Measurements from ENCODE around the gene DUSP2.
"Not testable (repeated sequence)": the region's sequence is repeated elsewhere in the genome, so short reads cannot be mapped to it uniquely, and the experiment has no call there.

The DUSP2 gene

DNA sequence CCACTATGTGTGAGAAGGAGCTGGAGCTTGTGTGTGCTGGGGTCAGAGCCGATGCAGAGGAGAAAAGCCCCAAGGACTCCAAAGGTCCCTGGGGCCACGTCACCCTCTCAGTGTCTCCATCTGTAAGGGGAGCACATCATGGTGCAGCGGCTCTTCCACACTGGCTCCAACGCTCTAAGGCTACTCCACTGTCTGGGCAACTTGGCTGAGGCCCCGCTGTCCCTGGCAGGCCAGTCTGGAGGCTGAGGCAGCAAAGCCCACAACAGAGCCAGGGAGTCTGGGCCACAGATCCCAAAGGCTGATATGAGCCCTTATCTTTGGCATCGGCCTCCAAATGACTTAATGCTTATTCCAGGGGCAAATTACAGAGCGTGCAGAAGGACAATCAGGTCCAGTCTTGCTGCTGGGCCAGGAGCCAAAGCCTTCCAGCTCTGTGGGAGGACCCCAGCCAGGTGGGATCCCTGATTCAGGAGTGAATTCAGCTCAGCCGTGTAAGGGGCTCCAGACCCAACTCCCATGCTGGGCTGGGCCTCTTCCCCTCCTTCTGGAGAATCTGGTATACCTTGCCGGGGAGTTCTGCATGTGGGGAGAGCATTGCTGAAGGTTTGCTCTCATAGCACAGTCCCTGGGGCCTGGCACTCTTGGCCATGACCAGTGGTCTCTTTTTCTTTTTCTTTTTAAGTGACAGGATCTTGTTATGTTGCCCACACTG lies 1.8 kb upstream of the DUSP2 start:
- DNase-seq, result peak; percentile 35

DNA sequence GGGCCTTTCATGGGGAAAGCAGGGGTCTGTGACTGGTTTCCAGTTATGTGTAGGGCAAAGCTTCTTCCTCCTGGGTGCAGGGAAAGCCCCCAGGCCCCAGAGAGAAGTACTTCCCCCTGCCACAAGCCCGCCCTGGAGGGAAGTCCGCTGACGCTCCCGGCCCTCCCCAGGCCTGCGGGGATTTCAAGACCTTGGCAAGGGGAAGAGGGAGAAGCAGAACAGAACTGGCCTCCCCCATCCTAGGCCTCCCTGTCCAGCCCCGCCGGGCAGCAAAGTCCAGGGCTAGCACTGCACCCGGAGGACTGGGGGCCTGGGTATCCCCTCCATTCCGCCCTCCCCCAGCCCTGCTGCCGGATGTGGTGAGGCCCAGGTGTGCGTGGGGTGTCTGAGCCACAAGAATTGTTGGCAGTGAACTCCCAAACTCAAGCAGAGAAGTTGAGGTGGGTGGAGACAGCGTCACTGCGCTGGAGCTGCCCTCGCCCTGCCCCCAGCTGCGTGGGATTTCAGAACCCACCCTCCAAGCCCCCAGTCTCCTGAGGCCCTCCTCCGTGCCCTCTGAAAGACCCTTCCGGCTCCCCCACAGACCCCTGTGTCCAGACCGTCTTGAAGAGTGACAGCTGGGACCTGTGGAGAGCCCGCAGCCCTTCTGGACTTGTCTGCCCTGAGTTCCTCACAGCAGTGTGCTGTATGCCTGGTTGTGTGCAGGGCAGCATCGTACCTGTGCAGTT lies 1.1 kb upstream of the DUSP2 start:
- no peak for DNase-seq

DNA sequence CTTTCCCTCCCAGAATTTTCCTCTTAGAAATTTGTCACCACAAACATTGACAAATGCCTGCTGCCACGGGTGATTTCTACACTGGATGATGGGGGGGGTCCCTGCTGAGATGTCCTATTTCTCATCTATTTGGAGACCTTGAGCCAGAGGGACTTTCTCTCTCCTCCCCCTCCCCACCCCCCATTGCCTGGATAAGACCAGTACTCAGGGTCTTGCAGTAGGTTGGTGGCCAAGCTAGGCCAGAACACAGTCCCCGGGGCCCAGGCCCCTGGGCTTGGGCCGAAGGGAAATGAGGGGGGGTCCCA lies 560 bp upstream of the DUSP2 start:
- DNase-seq, result no peak

- no peak for DNase-seq
These were observed 682 bp downstream of the DUSP2 start for GRCh38 chr2:96144481-96145035.

GRCh38 chr2:96143848-96144480 lies 1.3 kb downstream of the DUSP2 start:
- DNase-seq, result no peak

DNA sequence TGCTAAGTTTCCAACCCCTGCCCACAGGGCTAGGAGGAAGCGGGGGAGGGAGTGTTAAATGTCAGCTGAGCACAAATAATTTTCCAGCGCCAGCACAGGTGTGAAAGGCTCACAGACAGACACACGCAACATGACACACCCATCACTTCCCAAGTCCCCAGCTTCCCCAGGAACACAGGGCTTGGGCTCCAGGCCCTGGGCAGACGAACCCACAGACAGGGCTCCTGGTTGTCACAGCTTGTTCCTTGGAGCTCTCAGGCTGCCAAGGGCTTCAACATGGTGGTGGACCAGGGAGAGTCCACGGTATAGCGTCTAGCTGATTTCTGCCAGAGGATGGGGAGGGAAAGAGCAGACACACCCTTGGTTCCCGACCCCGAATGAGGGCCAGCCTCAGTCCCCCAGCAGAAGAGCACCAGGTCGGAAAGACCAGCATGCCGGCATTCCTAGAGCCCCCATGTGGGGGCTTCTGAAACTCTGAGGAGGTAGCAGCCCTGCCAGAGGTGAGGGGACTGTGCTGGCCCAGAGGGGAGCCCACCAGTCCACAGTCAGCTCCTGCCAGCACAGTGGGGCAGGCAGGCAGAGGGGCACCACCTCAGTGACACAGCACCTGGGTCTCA lies 1.9 kb downstream of the DUSP2 start:
- DNase-seq, result no peak

GRCh38 chr2:96142217-96143113 lies 2.8 kb downstream of the DUSP2 start:
- no peak for DNase-seq

DNA sequence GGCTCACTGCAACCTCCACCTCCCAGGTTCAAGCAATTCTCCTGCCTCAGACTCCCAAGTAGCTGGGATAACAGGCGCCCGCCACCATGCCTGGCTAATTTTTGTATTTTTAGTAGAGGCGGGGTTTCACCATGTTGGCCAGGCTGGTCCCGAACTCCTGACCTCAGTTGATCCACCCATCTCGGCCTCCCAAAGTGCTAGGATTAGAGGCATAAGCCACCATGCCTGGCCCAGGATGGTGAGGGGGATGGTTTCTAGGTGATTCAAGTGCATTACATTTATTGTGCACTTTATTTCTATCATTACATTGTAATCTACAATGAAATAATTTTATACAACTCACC lies 3.6 kb downstream of the DUSP2 start:
- DNase-seq, result not testable (repeated sequence)

DNA sequence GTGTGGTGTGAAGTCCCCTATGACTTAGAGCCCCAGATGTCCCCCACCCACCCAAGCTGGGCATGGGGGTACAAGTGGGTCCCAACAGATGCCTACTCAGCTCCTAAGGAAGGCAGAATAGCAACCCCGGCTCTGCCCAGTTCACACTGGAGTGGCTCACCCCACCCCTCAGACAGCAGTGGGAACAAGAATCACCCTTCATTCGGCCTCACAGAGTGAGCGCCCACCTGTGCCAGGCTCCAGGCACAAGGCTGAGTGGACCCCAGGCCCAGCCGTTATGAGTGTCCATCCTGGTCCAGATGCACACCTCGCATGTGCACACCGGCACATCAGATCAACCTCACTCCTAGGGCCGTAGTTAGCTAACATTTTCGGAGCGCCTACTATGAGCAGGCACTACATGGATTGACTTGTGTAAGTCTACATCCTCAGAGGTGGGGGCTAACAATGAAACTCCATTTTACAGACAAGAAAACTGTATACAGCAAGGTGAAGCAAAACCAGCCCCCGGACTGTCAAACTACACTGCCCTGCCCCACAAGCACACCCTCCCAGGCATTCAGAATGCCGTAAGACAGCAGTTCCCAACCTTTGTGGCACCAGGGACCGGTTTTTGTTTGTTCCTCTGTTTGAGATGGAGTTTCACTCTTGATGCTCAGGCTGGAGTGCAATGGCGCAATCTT lies 4.2 kb downstream of the DUSP2 start:
- DNase-seq, result no peak

DNA sequence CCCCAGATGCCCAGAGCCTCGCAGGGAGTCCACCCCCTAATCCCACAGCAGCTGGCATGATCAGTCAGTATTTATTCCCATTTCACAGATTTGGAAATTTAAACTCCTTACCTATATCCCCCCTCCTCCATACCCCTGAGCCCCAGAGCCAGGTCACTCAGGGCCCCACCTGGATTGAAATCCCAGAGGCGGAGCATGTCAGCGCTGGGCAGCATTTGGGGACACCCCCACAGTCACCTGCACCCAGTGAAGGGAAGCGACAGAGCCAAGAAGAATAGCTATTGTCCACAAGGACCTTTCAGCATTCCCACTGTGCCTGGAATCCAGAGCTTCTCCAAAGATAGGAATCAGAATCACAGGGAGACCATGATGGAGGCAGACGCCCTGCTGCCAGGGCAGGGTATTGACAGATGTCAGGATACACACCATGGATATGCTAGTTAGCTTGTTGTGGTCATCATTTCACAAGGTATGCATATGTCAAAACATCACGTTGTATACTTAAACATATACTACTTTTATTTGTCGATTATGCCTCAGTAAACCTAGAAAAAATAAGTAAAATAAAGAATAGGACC lies 6.0 kb downstream of the DUSP2 start:
- DNase-seq, result no peak

GRCh38 chr2:96138179-96139145 lies 6.8 kb downstream of the DUSP2 start, which contains the start of gene ASTL:
TSS of gene ASTL (minus strand) at chr2:96138502. CDS start at chr2:96138436, 66 bp downstream.
- DNase-seq, result peak; percentile 61

GRCh38 chr2:96137321-96138178 lies 7.7 kb downstream of the DUSP2 start:
- DNase-seq, result no peak

DNA sequence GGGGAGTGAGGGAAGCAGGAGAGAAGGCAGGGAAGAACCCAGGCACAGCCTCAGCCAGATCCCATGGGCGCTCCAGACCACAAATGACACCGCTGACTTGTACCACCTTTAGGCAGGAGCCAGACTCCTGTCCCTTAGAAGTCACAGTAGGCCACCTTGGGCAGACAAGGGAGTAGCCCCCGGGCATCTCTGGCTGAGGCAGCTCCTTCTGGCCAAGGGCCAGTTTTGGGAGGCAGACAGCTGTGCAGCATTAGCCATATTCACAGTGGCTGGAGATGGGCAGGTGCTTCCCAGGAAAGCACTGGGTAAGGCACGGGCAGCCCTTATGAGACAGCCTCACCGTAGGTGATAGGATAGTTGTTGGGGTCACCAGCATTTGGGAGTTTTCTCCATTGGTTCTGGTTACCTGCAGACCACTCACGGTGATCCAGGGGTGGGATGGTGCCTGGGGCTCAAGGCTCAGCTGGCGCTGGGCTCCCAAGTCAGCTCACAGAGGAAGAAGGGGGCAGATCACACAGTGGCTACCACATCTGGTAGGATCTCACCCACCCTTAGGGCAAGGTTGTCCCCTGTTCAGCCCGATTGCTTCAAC lies 9.0 kb downstream of the DUSP2 start:
- DNase-seq, result peak; percentile 22

GRCh38 chr2:96135621-96136020 lies 9.6 kb downstream of the DUSP2 start:
- DNase-seq, result no peak

DNA sequence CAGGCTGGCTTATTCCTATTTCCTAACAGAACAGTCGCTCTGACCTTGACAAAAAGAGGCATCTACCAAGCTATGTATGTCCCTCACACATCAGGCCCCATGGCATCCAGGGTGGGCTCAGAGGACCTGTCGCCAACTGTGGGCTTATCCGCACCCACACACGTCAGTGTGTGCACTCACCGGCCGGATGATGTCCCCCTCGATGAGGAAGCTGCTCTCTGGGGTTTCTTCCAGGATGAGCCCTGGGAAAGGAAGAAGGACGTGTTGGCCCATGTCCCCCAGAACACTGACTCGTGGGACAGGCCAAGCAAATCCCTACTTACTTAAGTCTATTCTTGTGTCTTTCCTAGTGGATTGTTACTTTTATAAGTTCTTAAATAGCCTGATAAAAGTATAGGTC lies 10.1 kb downstream of the DUSP2 start:
- DNase-seq, result no peak

DNA sequence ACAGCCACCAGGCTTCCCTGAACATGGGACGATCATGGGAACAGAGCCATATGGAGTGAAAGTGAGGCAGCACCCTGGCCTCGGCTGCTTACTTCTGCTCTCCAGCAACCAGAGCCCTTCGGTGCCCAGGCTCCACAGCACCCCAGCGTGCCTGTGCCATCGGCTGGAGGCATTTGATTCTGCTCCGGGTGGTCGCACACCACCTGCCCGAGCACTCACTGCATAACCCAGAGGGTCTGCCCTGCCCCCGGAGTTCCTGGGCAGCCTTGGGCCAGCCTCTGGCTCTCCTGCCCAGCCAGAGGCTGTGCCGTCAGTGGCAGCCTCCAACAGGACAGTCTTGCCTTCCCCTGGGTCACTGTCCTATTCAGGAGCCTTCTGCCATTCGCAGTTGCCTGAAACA lies 10.8 kb downstream of the DUSP2 start:
- DNase-seq, result no peak

GRCh38 chr2:96131813-96132745 lies 13.2 kb downstream of the DUSP2 start:
- no peak for DNase-seq

Data from COR-L47 (cell line).